Gastroesophageal sphincter (tissue), 3 donors: ENCODE data around the gene GPHN.

Source experiments
- EP300 ChIP-seq: sonication (generic); formaldehyde crosslinking; IDR thresholded peaks from one replicate; pipeline ENCODE4 v1.6.1; 2017; ENCODE audit warnings: antibody characterized with exemption, mild to moderate bottlenecking
- POLR2AphosphoS5 ChIP-seq: sonication (generic); formaldehyde crosslinking; IDR thresholded peaks from one replicate; pipeline ENCODE4 v1.6.1; 2017; ENCODE audit warnings: antibody characterized with exemption
- TF ChIP-seq, protein P1 (sequence below), 4 experiments: fragments of 200-600 bp in 2 of 4; fragments of 450-650 bp in 2 of 4; sonication (generic) in 1 of 4; IDR thresholded peaks; one replicate each; pipeline ENCODE4 v1.5.1; 2017 to 2019; ENCODE audit warnings: antibody characterized with exemption in 4 of 4, mild to moderate bottlenecking in 2 of 4, moderate library complexity in 2 of 4

DNA sequence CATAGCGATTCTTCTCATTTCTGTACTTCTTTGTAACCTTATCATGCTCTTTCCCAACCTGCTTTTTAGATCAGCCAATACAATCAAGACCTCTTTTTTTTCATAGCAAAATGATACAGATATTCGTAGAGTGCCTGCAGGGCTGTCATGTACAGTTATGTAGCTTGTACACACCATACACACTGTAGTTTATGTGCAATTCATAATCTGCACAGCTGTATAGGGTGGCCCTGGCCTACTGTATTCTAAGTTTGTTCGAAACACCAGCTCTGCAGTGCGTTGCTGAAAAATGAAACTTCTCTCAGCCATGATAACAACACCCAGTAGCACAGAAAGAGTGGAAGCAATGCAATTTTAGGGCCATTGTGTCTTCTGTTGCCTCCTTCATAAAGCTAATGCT, 717.6 kb downstream of the GPHN start:
- TF ChIP-seq, protein P1, sequence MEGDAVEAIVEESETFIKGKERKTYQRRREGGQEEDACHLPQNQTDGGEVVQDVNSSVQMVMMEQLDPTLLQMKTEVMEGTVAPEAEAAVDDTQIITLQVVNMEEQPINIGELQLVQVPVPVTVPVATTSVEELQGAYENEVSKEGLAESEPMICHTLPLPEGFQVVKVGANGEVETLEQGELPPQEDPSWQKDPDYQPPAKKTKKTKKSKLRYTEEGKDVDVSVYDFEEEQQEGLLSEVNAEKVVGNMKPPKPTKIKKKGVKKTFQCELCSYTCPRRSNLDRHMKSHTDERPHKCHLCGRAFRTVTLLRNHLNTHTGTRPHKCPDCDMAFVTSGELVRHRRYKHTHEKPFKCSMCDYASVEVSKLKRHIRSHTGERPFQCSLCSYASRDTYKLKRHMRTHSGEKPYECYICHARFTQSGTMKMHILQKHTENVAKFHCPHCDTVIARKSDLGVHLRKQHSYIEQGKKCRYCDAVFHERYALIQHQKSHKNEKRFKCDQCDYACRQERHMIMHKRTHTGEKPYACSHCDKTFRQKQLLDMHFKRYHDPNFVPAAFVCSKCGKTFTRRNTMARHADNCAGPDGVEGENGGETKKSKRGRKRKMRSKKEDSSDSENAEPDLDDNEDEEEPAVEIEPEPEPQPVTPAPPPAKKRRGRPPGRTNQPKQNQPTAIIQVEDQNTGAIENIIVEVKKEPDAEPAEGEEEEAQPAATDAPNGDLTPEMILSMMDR (IDR thresholded peaks at IDR 0.05) = no peak
- TF ChIP-seq POLR2AphosphoS5 (no peak), EP300 (no peak)
